Measurements from ENCODE around the gene DNMT3L.
"Not testable (repeated sequence)": the region's sequence is repeated elsewhere in the genome, so short reads cannot be mapped to it uniquely, and the experiment has no call there.

DNMT3L gene

GRCh38 chr21:44285138-44285992 lies 23.7 kb upstream of the DNMT3L start, which contains the start of gene AIRE:
AIRE (plus strand) TSS chr21:44285876; CDS start chr21:44286007, 131 bp downstream.
- DNase-seq (ENCODE audit: extremely low read depth, low read depth) = no peak

GRCh38 chr21:44283948-44284347 lies 22.3 kb upstream of the DNMT3L start:
- DNase-seq (ENCODE audit: extremely low read depth, low read depth) = no peak
- H3K4me3 ChIP-seq (replicated peaks; ENCODE audit: low read depth, low read length) = no peak overlapping the region
- TF ChIP-seq CTCF (IDR thresholded peaks at IDR 0.05; ENCODE audit: low read depth, low read length, missing control alignments) = no peak

More at GRCh38 chr21:44285138-44285992, 23.7 kb upstream of the DNMT3L start, which contains the start of gene AIRE:
- TF ChIP-seq CTCF (IDR thresholded peaks at IDR 0.05; ENCODE audit: low read depth, low read length, missing control alignments) = no peak
- H3K4me3 ChIP-seq (replicated peaks; ENCODE audit: low read depth, low read length) = no peak within 1 kb of the TSS

- not testable (repeated sequence) for H3K4me3 ChIP-seq (replicated peaks; ENCODE audit: low read depth, low read length); DNase-seq (ENCODE audit: extremely low read depth, low read depth)
Measured at GRCh38 chr21:44283211-44283785, 21.6 kb upstream of the DNMT3L start.

- H3K4me3 ChIP-seq (replicated peaks; ENCODE audit: low read depth, low read length) = no peak overlapping the region
- DNase-seq (ENCODE audit: extremely low read depth, low read depth) = no peak
- no peak for TF ChIP-seq CTCF (IDR thresholded peaks at IDR 0.05; ENCODE audit: low read depth, low read length, missing control alignments)
Measured at GRCh38 chr21:44282370-44282769, 20.7 kb upstream of the DNMT3L start.

- no peak for DNase-seq (ENCODE audit: extremely low read depth, low read depth)
- H3K4me3 ChIP-seq (replicated peaks; ENCODE audit: low read depth, low read length) = no peak overlapping the region
- no peak for TF ChIP-seq CTCF (IDR thresholded peaks at IDR 0.05; ENCODE audit: low read depth, low read length, missing control alignments)
Measured at GRCh38 chr21:44281801-44282200, 20.1 kb upstream of the DNMT3L start.

- no peak for TF ChIP-seq CTCF (IDR thresholded peaks at IDR 0.05; ENCODE audit: low read depth, low read length, missing control alignments)
- H3K4me3 ChIP-seq (replicated peaks; ENCODE audit: low read depth, low read length) = no peak overlapping the region
- no peak for DNase-seq (ENCODE audit: extremely low read depth, low read depth)
Measured at GRCh38 chr21:44279354-44280260, 17.9 kb upstream of the DNMT3L start.

Data from HFF-Myc (cell line).